GM21381 (cell line): ENCODE measurements around the gene GRIN1.

ENCODE experiments used
- ATAC-seq: cut with Tn5 transposase; IDR thresholded peaks from one replicate; pipeline ENCODE4 v1.9.1; 2021; ENCODE audit warnings: mild to moderate bottlenecking, moderate library complexity; ENCODE audit not compliant: unreplicated experiment

GRIN1 gene

GRCh38 chr9:137145731-137146526 is 7.0 kb downstream of the GRIN1 start:
- no peak for ATAC-seq

GRCh38 chr9:137146527-137146918 is 7.6 kb downstream of the GRIN1 start:
- no peak for ATAC-seq

- no peak for ATAC-seq
Observed at GRCh38 chr9:137147091-137147792, 8.3 kb downstream of the GRIN1 start.

- no peak for ATAC-seq
Observed at GRCh38 chr9:137147793-137148160, 8.8 kb downstream of the GRIN1 start.

GRCh38 chr9:137148242-137148641 is 9.3 kb downstream of the GRIN1 start:
- no peak for ATAC-seq

- ATAC-seq, result no peak
Observed at GRCh38 chr9:137148661-137149060, 9.7 kb downstream of the GRIN1 start.

- no peak for ATAC-seq
Observed at GRCh38 chr9:137149363-137149762, 10.4 kb downstream of the GRIN1 start.

DNA sequence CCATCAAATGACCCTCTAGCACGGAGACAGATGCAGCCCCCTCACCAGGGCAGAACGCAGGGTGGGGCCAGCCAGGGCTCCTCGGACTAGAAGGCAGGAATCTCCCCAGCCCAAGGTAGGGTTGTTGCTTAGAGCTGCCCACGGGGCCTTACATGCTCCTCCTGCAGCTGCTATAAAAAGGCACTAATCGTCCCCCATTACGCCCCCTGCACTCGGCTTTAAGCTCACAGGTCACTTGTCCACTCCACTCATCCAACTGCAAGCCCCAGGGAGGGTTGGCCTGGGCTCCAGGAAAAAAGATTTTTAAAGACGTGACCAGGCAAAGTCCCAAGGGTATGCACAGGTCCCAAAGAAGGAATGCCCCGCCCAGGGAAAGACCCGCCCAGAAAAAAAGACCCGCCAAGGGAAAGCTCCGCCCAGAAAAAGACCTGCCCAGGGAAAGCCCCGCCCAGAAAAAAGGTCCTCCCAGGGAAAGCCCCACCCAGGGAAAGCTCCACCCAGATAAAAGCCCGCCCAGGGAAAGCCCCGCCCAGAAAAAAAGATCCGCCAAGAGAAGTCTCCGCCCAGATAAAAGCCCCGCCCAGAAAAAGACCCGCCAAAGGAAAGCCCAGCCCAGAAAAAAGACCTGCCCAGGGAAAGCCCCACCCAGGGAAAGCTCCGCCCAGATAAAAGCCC is 11.1 kb downstream of the GRIN1 start:
- ATAC-seq, result peak; percentile 31

DNA sequence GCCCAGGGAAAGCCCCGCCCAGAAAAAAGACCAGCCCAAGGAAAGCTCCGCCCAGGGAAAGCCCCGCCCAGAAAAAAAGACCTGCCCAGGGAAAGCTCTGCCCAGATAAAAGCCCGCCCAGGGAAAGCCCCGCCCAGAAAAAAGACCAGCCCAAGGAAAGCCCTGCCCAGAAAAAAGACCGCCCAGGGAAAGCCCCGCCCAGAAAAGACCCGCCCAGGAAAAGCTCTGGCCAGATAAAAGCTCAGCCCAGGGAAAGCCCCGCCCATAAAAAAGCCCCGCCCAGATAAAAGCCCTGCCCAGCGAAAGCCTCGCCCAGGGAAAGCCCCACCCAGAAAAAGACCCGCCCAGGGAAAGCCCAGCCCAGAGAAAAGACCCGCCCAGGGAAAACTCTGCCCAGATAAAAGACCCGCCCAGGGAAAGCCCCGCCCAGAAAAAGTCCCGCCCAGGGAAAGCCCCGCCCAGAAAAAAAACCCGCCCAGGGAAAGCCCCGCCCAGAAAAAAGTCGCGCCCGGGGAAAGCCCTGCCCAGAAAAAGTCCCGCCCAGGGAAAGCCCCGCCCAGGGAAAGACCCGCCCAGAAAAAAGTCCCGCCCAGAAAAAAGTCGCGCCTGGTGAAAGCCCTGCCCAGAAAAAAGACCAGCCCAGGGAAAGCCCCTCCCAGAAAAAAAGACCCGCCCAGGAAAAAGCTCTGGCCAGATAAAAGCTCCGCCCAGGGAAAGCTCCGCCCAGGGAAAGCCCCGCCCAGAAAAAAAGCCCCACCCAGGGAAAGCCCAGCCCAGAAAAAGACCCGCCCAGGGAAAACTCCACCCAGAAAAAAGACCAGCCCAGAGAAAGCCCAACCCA is 11.9 kb downstream of the GRIN1 start:
- ATAC-seq, result peak; percentile 48

DNA sequence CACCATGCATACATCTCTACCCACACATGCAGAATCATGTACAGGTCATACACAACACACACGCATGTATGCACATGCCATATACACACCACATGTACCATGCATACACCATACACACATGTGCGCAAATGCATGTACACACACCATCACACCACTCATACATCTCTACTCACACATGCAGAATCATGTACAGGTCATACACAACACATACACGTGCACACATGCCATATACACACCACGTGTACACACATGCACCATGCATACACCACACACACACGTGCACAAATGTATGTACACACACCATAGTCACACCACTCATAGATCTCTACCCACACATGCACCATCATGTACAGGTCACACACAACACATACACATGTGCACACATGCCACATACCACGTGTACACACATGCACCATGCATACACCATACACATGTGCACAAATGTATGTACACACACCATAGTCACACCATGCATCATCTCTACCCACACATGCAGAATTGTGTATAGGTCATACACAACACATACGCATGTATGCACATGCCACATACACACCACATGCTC is 14.0 kb downstream of the GRIN1 start:
- ATAC-seq, result no peak

DNA sequence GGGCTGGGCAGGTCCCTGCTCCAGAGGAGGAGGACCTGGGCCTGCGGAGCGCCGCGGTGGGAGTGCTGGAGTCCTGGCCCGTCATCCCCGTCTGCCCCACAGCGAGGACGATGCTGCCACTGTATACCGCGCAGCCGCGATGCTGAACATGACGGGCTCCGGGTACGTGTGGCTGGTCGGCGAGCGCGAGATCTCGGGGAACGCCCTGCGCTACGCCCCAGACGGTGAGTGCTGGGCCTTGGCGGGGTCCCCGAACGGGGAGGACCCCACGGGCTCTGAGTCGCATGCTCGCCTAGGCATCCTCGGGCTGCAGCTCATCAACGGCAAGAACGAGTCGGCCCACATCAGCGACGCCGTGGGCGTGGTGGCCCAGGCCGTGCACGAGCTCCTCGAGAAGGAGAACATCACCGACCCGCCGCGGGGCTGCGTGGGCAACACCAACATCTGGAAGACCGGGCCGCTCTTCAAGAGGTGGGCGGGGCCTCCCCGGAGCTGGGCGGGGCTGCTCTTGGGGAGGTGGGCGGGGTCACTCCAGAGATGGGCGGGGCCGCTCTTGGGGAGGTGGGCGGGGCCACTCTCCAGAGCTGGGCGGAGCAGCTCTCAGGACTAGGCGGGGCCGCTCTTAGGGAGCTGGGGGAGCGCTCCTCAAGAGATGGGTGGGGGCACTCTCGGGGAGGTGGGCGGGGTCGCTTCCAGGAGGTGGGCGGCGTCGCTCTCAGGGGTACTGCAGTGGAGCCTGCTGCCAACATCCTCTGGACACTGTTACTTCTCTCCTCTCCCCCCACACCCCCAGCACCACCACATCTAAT is 17.8 kb downstream of the GRIN1 start:
- no peak for ATAC-seq

DNA sequence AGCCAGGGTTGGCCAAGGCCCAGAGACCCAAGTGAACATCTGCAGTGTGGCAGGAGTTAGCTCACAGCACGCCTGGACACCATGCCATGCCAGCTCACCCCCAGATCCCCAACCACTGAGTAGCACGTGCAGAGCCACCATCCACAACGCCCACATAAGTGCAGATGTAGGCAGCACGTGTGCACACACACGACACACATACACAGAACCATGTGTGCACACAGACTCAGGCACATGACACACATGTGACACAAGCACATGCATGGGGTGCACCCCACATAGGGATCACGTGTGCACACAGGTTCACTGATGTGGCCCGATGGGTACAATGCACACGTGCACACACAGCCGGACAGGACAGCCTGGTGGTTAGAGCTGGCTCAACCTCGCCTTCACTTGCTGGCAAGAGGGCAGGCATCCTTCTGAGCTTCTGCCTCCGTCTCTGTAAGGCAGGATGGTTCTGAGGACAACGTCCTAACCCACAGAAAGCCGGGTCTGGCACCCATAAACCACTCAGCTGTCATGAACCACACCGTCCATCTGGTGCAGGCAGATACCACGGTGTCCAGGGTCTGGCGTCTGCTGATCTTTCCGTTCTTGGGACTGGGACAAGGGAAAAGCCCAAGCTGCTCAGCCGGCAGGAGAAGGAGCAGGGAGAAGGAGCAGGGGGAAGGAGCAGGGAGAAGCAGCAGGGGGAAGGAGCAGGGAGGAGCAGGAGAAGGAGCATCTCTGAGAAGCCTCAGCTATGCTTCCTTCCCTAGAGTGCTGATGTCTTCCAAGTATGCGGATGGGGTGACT is 18.9 kb downstream of the GRIN1 start:
- ATAC-seq, result no peak

DNA sequence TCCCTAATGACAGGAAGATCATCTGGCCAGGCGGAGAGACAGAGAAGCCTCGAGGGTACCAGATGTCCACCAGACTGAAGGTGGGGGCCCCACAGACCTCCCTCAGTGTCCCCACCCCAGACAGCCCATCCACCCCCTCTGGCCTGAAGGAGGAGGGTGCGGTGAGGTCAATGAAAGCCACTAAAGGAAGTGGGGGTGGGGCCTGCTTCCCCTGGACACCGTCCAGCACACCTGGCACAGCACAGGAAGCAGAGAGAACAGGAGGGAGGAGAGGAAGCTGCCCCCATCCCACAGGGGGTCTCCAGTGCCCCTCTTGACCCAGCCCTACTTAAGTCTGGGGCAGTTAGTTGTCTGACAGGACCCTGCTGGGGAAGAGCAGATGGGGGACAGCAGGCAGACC is 19.7 kb downstream of the GRIN1 start:
- ATAC-seq, result no peak

DNA sequence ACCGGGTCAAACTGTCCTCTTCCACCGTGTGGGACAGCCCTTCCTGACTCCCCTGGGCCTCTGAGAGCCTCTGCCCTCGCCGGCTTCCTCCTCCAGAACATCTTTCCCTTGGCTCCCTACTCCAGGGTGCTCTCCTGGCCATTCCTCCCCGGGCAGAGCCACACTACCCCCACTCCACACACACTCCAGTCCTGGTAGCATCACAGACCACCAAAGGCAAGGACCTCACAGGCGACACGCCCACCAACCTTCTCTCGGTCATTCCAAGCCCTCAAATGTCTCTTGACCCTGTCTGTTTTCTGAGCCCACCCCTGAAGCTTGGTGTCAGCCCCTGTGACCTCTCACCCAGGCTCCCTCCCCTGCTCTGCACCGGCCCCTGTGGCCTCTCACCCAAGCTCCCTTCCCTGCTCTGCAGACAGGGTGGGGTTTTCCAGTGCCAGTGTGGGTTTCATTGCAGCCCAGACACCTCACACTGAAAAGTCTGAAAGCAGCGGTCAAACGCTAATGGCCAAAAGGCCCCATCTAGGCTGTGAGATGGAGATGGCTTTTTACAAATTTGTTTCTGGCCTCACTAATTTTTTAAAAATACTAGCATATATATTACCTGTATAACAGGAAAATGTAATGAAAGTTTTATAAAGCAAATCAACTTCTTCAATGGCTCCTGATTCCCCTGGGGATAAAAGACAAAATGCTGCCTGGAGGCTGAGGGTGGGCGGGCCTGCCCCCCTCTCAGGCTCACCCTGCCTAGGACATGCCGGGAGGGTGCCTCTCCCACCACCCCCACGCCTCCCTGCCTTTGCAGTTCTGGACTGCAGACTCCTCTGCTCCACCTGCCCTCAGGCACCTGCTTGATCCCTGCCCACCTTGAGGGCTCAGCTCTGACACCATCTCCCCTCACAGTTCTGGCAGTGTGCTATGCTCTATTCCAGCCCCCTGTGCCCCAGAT is 20.4 kb downstream of the GRIN1 start:
- no peak for ATAC-seq

DNA sequence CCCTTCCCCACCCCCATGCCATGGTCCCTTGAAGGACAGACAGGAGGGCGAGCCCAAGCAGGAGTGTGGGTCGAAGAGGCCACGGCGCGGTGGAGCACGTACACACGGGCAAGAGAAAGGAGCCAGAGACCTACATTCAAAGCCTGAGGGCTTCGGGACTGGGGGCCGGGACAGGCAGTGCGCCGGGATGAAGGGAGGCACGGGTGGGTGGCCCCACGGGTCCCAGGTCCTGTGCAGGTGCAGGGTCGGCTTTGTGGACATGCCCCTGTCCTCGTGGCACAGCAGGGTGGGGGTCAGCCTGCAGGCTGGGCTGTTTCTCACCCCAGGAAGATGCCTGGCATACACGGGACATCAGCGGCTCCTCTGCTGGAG is 21.1 kb downstream of the GRIN1 start:
- ATAC-seq, result no peak

- ATAC-seq, result no peak
Observed at GRCh38 chr9:137160716-137161557, 22.0 kb downstream of the GRIN1 start.
